ENCODE results near the gene TXNRD3.

The TXNRD3 gene

DNA sequence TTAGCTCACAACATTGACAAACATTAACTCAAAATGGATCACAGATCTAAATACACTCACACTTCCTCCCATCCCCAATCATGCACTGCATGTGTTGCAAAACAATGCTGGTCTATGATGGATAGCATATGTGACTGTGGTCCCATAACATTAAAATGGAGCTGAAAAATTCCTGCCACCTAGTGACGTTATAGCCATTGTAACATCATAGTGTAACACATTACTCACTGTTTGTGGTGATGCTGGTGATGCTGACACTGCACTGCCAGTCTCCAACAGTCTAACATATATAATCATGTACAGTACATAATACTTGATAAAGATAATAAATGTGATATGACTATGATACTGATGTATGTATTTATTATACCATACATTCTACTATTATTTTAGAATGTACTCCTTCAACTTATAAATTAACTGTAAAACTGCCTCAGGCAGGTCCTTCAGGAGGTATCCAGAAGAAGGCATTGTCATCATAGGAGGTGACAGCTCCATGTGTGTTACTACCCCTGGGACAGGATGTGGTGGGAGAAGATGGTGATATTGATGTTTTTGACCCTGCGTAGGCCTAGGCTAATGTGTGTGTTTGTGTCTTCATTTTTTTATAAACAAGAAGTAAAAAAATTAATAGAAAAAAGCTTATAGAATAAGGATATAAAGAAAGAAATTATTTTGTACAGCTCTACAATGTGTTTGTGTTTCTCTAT lies 41.3 kb downstream of the TXNRD3 start:
- no peaks in the 10 kb centered on the region for H3K4me1 ChIP-seq (ENCODE audit: control insufficient read depth, low read length)
- H3K36me3 ChIP-seq (ENCODE audit: control insufficient read depth, low read length), result no peaks in the 10 kb centered on the region
- no peak overlapping the region for H3K4me3 ChIP-seq (ENCODE audit: low read length)
- no peak overlapping the region for H3K27ac ChIP-seq (ENCODE audit: low read depth, low read length)
- H3F3A ChIP-seq (ENCODE audit: control insufficient read depth, insufficient read depth), result no peaks in the 10 kb centered on the region
- H3K27me3 ChIP-seq (ENCODE audit: control insufficient read depth, low read length), result peaks cover 10% of the 10 kb centered on the region
- no peaks in the 10 kb centered on the region for H3K9me2 ChIP-seq (replicated peaks; ENCODE audit: control insufficient read depth, low read length)
- no peaks in the 10 kb centered on the region for H4K20me1 ChIP-seq (ENCODE audit: control insufficient read depth, insufficient read depth, low read depth, low read length)
- no peaks in the 10 kb centered on the region for H3K79me2 ChIP-seq (ENCODE audit: control insufficient read depth, low read length)
- no peaks in the 10 kb centered on the region for H3K9me3 ChIP-seq (ENCODE audit: control insufficient read depth, insufficient read depth, low read length)
- TF ChIP-seq, protein P1, sequence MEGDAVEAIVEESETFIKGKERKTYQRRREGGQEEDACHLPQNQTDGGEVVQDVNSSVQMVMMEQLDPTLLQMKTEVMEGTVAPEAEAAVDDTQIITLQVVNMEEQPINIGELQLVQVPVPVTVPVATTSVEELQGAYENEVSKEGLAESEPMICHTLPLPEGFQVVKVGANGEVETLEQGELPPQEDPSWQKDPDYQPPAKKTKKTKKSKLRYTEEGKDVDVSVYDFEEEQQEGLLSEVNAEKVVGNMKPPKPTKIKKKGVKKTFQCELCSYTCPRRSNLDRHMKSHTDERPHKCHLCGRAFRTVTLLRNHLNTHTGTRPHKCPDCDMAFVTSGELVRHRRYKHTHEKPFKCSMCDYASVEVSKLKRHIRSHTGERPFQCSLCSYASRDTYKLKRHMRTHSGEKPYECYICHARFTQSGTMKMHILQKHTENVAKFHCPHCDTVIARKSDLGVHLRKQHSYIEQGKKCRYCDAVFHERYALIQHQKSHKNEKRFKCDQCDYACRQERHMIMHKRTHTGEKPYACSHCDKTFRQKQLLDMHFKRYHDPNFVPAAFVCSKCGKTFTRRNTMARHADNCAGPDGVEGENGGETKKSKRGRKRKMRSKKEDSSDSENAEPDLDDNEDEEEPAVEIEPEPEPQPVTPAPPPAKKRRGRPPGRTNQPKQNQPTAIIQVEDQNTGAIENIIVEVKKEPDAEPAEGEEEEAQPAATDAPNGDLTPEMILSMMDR (IDR thresholded peaks at IDR 0.05; ENCODE audit: low read depth, low read length, poor library complexity, severe bottlenecking), result no peak
- no peak for TF ChIP-seq EZH2phosphoT487 (IDR thresholded peaks at IDR 0.05; ENCODE audit: borderline replicate concordance, low read length)
- H3K4me2 ChIP-seq (ENCODE audit: low read length), result no peak overlapping the region

- TF ChIP-seq, protein P1 (IDR thresholded peaks at IDR 0.05; ENCODE audit: low read depth, low read length, poor library complexity, severe bottlenecking), result no peak
- no peak for TF ChIP-seq EZH2phosphoT487 (IDR thresholded peaks at IDR 0.05; ENCODE audit: borderline replicate concordance, low read length)
- Histone ChIP-seq H4K20me1 (ENCODE audit: control insufficient read depth, insufficient read depth, low read depth, low read length) (no peaks in the 10 kb centered on the region), H3K27me3 (ENCODE audit: control insufficient read depth, low read length) (peaks cover 11% of the 10 kb centered on the region), H3K27ac (ENCODE audit: low read depth, low read length) (no peak overlapping the region), H3K4me3 (ENCODE audit: low read length) (no peak overlapping the region), H3K9me3 (ENCODE audit: control insufficient read depth, insufficient read depth, low read length) (no peaks in the 10 kb centered on the region), H3K79me2 (ENCODE audit: control insufficient read depth, low read length) (no peaks in the 10 kb centered on the region), H3F3A (ENCODE audit: control insufficient read depth, insufficient read depth) (no peaks in the 10 kb centered on the region), H3K4me2 (ENCODE audit: low read length) (no peak overlapping the region), H3K9me2 (replicated peaks; ENCODE audit: control insufficient read depth, low read length) (no peaks in the 10 kb centered on the region), H3K4me1 (ENCODE audit: control insufficient read depth, low read length) (no peaks in the 10 kb centered on the region), H3K36me3 (ENCODE audit: control insufficient read depth, low read length) (no peaks in the 10 kb centered on the region)
These were observed 42.3 kb downstream of the TXNRD3 start for GRCh38 chr3:126612479-126613205.

GRCh38 chr3:126609909-126610308 lies 45.0 kb downstream of the TXNRD3 start:
- Histone ChIP-seq H3K4me2 (ENCODE audit: low read length) (no peak overlapping the region), H3K79me2 (ENCODE audit: control insufficient read depth, low read length) (no peaks in the 10 kb centered on the region), H3K27ac (ENCODE audit: low read depth, low read length) (no peak overlapping the region), H4K20me1 (ENCODE audit: control insufficient read depth, insufficient read depth, low read depth, low read length) (no peaks in the 10 kb centered on the region), H3K9me3 (ENCODE audit: control insufficient read depth, insufficient read depth, low read length) (no peaks in the 10 kb centered on the region), H3K36me3 (ENCODE audit: control insufficient read depth, low read length) (no peaks in the 10 kb centered on the region), H3K4me3 (ENCODE audit: low read length) (no peak overlapping the region), H3F3A (ENCODE audit: control insufficient read depth, insufficient read depth) (no peaks in the 10 kb centered on the region), H3K9me2 (replicated peaks; ENCODE audit: control insufficient read depth, low read length) (no peaks in the 10 kb centered on the region), H3K27me3 (ENCODE audit: control insufficient read depth, low read length) (peaks cover 11% of the 10 kb centered on the region), H3K4me1 (ENCODE audit: control insufficient read depth, low read length) (no peaks in the 10 kb centered on the region)
- TF ChIP-seq, protein P1 (IDR thresholded peaks at IDR 0.05; ENCODE audit: low read depth, low read length, poor library complexity, severe bottlenecking), result no peak
- no peak for TF ChIP-seq EZH2phosphoT487 (IDR thresholded peaks at IDR 0.05; ENCODE audit: borderline replicate concordance, low read length)

All from DOHH2 (cell line).